ENCODE measurements around the gene GANC. TPM values are rescaled to one million over a fixed set of nuclear protein-coding genes. Genes with fewer than 3 reads are reported as not detected.
"Not testable (repeated sequence)": the region's sequence is repeated elsewhere in the genome, so short reads cannot be mapped to it uniquely, and the experiment has no call there.

Gene GANC
- polyA plus RNA-seq, 1 donor, result 31.6 TPM

- not testable (repeated sequence) for H3K4me3 ChIP-seq (ENCODE audit: low read length); H3K9me3 ChIP-seq (ENCODE audit: control insufficient read depth, low read depth, low read length); H3K36me3 ChIP-seq (ENCODE audit: control insufficient read depth, insufficient read depth, low read length); H3K27me3 ChIP-seq (ENCODE audit: control insufficient read depth, insufficient read depth, low read length); H3K27ac ChIP-seq (ENCODE audit: low read length); DNase-seq; H3K4me1 ChIP-seq (ENCODE audit: control insufficient read depth, insufficient read depth, low read length)
- WGBS (ENCODE audit: insufficient coverage, low lambda C conversion rate), result 88% methylated on average over 1 of the region's 1 CpG
These were observed 63.6 kb downstream of the GANC start for GRCh38 chr15:42336650-42337049.

DNA sequence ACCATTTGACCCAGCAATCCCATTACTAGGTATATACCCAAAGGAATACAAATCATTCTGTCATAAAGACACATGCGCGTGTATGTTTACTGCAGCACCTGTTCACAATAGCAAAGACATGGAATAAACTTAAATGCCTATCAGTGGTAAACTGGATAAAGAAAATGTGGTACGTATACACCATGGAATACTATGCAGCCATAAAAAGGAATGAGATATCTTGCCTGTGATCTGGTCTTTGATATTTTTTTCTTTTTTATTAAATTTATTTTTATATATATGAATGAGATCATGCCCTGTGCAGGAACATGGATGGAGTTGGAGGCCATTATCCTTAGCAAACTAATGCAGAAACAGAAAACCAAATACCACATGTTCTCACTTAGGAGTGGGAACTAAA lies 64.1 kb downstream of the GANC start:
- H3K9me3 ChIP-seq (ENCODE audit: control insufficient read depth, low read depth, low read length); H3K27me3 ChIP-seq (ENCODE audit: control insufficient read depth, insufficient read depth, low read length); H3K4me3 ChIP-seq (ENCODE audit: low read length); H3K27ac ChIP-seq (ENCODE audit: low read length); DNase-seq; H3K36me3 ChIP-seq (ENCODE audit: control insufficient read depth, insufficient read depth, low read length); H3K4me1 ChIP-seq (ENCODE audit: control insufficient read depth, insufficient read depth, low read length): not testable (repeated sequence)
- WGBS (ENCODE audit: insufficient coverage, low lambda C conversion rate), result 100% methylated on average over 2 of the region's 3 CpGs

DNA sequence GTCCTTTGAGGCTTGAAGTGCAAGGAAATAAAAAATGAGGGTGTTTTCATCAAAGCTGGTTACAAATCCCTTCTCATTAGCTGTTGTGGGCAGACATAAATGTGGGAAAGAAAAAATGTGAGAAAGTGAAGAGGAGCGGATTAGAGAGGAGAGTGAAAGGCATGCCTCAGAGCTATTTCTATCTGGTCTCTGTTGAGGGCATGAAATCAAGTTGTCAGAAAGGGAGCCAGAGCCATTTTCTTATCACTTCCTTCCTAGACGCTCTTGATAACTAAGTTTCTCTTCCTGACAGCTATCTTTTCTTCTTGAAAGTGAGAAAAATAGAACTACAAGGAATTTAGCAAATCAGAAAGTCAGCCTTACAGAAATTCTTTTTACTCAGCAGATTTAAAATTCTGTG lies 65.5 kb downstream of the GANC start:
- Histone ChIP-seq H3K27ac (ENCODE audit: low read length) (no peak overlapping the region), H3K4me1 (ENCODE audit: control insufficient read depth, insufficient read depth, low read length) (no peaks in the 10 kb centered on the region), H3K27me3 (ENCODE audit: control insufficient read depth, insufficient read depth, low read length) (no peaks in the 10 kb centered on the region), H3K9me3 (ENCODE audit: control insufficient read depth, low read depth, low read length) (no peaks in the 10 kb centered on the region), H3K4me3 (ENCODE audit: low read length) (no peak overlapping the region), H3K36me3 (ENCODE audit: control insufficient read depth, insufficient read depth, low read length) (peaks cover 9% of the 10 kb centered on the region)
- DNase-seq, result no peak
- WGBS (ENCODE audit: insufficient coverage, low lambda C conversion rate), result 17% methylated on average over 1 of the region's 2 CpGs

DNA sequence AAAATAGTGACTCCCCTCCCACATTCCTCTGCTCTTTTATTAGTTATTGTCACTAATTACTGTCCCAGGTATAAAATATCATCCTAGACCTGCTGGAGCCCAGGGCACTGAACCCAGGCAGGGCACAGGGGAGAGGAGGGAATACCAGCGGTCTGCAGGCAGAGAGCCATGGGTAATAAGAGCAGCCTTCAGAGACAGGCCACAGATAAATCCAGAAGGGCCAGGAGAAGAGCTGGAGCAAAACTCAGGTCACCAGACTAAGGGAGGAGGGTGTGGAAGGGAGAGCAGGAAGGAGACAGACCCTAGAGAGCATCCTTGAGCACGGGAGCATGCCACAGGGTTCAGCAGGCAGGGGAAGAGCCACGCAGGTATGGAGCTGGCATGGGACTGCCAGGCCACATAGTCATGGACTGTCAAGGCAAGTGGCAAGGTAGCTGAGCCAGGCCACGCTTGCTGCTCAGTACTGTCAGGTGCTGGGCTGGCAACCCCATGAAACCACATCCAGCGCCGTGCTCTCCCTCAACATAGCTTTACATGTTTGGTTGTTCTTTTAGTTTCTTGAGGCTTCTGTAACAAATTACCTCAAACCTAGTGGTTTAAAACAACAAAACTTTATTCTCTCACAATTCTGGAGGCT lies 70.7 kb downstream of the GANC start:
- H3K27me3 ChIP-seq (ENCODE audit: control insufficient read depth, insufficient read depth, low read length), result no peaks in the 10 kb centered on the region
- H3K4me1 ChIP-seq (ENCODE audit: control insufficient read depth, insufficient read depth, low read length), result no peaks in the 10 kb centered on the region
- no peak for DNase-seq
- peaks cover 39% of the 10 kb centered on the region for H3K36me3 ChIP-seq (ENCODE audit: control insufficient read depth, insufficient read depth, low read length)
- no peak overlapping the region for H3K4me3 ChIP-seq (ENCODE audit: low read length)
- H3K27ac ChIP-seq (ENCODE audit: low read length), result no peak overlapping the region
- H3K9me3 ChIP-seq (ENCODE audit: control insufficient read depth, low read depth, low read length), result no peaks in the 10 kb centered on the region
- no CpG with 5 or more reads among the region's 6 CpGs for WGBS (ENCODE audit: insufficient coverage, low lambda C conversion rate)

- no peaks in the 10 kb centered on the region for H3K9me3 ChIP-seq (ENCODE audit: control insufficient read depth, low read depth, low read length)
- no peaks in the 10 kb centered on the region for H3K4me1 ChIP-seq (ENCODE audit: control insufficient read depth, insufficient read depth, low read length)
- H3K27ac ChIP-seq (ENCODE audit: low read length), result no peak overlapping the region
- no peak for DNase-seq
- WGBS (ENCODE audit: insufficient coverage, low lambda C conversion rate), result no CpG with 5 or more reads among the region's 5 CpGs
- no peaks in the 10 kb centered on the region for H3K27me3 ChIP-seq (ENCODE audit: control insufficient read depth, insufficient read depth, low read length)
- peaks cover 43% of the 10 kb centered on the region for H3K36me3 ChIP-seq (ENCODE audit: control insufficient read depth, insufficient read depth, low read length)
- no peak overlapping the region for H3K4me3 ChIP-seq (ENCODE audit: low read length)
These were observed 71.8 kb downstream of the GANC start for GRCh38 chr15:42344763-42345162.

GRCh38 chr15:42345504-42345903 lies 72.5 kb downstream of the GANC start:
- WGBS (ENCODE audit: insufficient coverage, low lambda C conversion rate), result no CpG with 5 or more reads among the region's 3 CpGs
- H3K27ac ChIP-seq (ENCODE audit: low read length), result no peak overlapping the region
- H3K9me3 ChIP-seq (ENCODE audit: control insufficient read depth, low read depth, low read length), result no peaks in the 10 kb centered on the region
- H3K27me3 ChIP-seq (ENCODE audit: control insufficient read depth, insufficient read depth, low read length), result no peaks in the 10 kb centered on the region
- DNase-seq, result no peak
- H3K36me3 ChIP-seq (ENCODE audit: control insufficient read depth, insufficient read depth, low read length), result peaks cover 43% of the 10 kb centered on the region
- no peaks in the 10 kb centered on the region for H3K4me1 ChIP-seq (ENCODE audit: control insufficient read depth, insufficient read depth, low read length)
- no peak overlapping the region for H3K4me3 ChIP-seq (ENCODE audit: low read length)

DNA sequence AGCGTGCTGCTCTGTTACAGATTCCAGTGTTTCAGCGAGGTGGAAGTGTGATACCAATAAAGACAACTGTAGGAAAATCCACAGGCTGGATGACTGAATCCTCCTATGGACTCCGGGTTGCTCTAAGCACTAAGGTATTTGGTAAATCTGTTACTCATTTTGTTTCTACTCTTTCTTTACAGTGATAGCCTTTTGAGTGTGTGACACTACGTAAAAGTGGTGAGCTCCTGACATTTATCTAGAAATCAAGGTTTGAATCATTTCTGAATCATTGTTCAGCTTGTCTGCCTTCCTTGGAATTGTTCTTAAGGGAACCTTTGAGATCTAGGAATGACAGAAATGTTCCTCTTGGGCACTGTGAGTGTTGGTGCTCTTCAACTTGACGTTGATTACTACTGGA lies 75.1 kb downstream of the GANC start:
- H3K36me3 ChIP-seq (ENCODE audit: control insufficient read depth, insufficient read depth, low read length), result peaks cover 51% of the 10 kb centered on the region
- H3K4me1 ChIP-seq (ENCODE audit: control insufficient read depth, insufficient read depth, low read length), result no peaks in the 10 kb centered on the region
- WGBS (ENCODE audit: insufficient coverage, low lambda C conversion rate), result 100% methylated on average over 1 of the region's 5 CpGs

GRCh38 chr15:42349186-42349585 lies 76.2 kb downstream of the GANC start:
- DNase-seq, result no peak
- Histone ChIP-seq H3K27me3 (ENCODE audit: control insufficient read depth, insufficient read depth, low read length) (no peaks in the 10 kb centered on the region), H3K4me3 (ENCODE audit: low read length) (no peak overlapping the region), H3K27ac (ENCODE audit: low read length) (no peak overlapping the region), H3K9me3 (ENCODE audit: control insufficient read depth, low read depth, low read length) (no peaks in the 10 kb centered on the region), H3K36me3 (ENCODE audit: control insufficient read depth, insufficient read depth, low read length) (peaks cover 49% of the 10 kb centered on the region), H3K4me1 (ENCODE audit: control insufficient read depth, insufficient read depth, low read length) (no peaks in the 10 kb centered on the region)
- WGBS (ENCODE audit: insufficient coverage, low lambda C conversion rate), result 88% methylated on average over 1 of the region's 2 CpGs

More for the DNA sequence above, 75.1 kb downstream of the GANC start:
- H3K4me3 ChIP-seq (ENCODE audit: low read length), result no peak overlapping the region
- no peaks in the 10 kb centered on the region for H3K9me3 ChIP-seq (ENCODE audit: control insufficient read depth, low read depth, low read length)
- DNase-seq, result no peak
- H3K27me3 ChIP-seq (ENCODE audit: control insufficient read depth, insufficient read depth, low read length), result no peaks in the 10 kb centered on the region
- no peak overlapping the region for H3K27ac ChIP-seq (ENCODE audit: low read length)

- no peak for DNase-seq
- no peak overlapping the region for H3K27ac ChIP-seq (ENCODE audit: low read length)
- no peak overlapping the region for H3K4me3 ChIP-seq (ENCODE audit: low read length)
- no peaks in the 10 kb centered on the region for H3K27me3 ChIP-seq (ENCODE audit: control insufficient read depth, insufficient read depth, low read length)
- 84% methylated on average over 4 of the region's 7 CpGs for WGBS (ENCODE audit: insufficient coverage, low lambda C conversion rate)
- H3K4me1 ChIP-seq (ENCODE audit: control insufficient read depth, insufficient read depth, low read length), result no peaks in the 10 kb centered on the region
- peaks cover 45% of the 10 kb centered on the region for H3K36me3 ChIP-seq (ENCODE audit: control insufficient read depth, insufficient read depth, low read length)
- H3K9me3 ChIP-seq (ENCODE audit: control insufficient read depth, low read depth, low read length), result no peaks in the 10 kb centered on the region
These were observed 79.4 kb downstream of the GANC start for GRCh38 chr15:42352401-42352800.

DNA sequence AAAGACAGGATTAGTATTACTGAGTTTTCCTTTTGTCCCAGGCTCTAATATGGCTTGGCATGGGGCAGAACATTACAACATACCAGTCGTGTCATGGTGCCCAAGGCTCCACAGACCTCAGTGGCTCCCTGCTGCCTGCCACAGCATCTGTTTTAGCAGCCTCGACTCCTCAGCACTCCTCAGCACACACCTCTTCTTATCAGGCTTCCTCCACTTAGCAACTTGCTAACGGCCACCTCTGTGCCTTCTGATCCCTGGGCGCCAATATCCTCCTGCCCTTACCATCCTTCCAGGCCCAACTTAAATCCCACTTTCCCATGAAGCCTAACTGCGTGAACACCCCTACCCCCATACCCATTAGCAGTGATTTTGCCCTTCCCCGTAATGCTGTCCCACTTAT lies 80.1 kb downstream of the GANC start:
- H3K27me3 ChIP-seq (ENCODE audit: control insufficient read depth, insufficient read depth, low read length), result no peaks in the 10 kb centered on the region
- H3K27ac ChIP-seq (ENCODE audit: low read length), result no peak overlapping the region
- no peak for DNase-seq
- WGBS (ENCODE audit: insufficient coverage, low lambda C conversion rate), result 100% methylated on average over 1 of the region's 6 CpGs
- H3K9me3 ChIP-seq (ENCODE audit: control insufficient read depth, low read depth, low read length), result no peaks in the 10 kb centered on the region
- H3K4me3 ChIP-seq (ENCODE audit: low read length), result no peak overlapping the region
- peaks cover 43% of the 10 kb centered on the region for H3K36me3 ChIP-seq (ENCODE audit: control insufficient read depth, insufficient read depth, low read length)
- no peaks in the 10 kb centered on the region for H3K4me1 ChIP-seq (ENCODE audit: control insufficient read depth, insufficient read depth, low read length)

GRCh38 chr15:42354824-42355223 lies 81.8 kb downstream of the GANC start:
- H3K27me3 ChIP-seq (ENCODE audit: control insufficient read depth, insufficient read depth, low read length), result no peaks in the 10 kb centered on the region
- DNase-seq, result no peak
- no CpG with 5 or more reads among the region's 2 CpGs for WGBS (ENCODE audit: insufficient coverage, low lambda C conversion rate)

More at GRCh38 chr15:42354824-42355223, 81.8 kb downstream of the GANC start:
- no peak overlapping the region for H3K27ac ChIP-seq (ENCODE audit: low read length)
- peaks cover 34% of the 10 kb centered on the region for H3K36me3 ChIP-seq (ENCODE audit: control insufficient read depth, insufficient read depth, low read length)
- H3K9me3 ChIP-seq (ENCODE audit: control insufficient read depth, low read depth, low read length), result no peaks in the 10 kb centered on the region
- H3K4me3 ChIP-seq (ENCODE audit: low read length), result no peak overlapping the region
- no peaks in the 10 kb centered on the region for H3K4me1 ChIP-seq (ENCODE audit: control insufficient read depth, insufficient read depth, low read length)
